ENCODE results near the gene CHGA.

CHGA gene

DNA sequence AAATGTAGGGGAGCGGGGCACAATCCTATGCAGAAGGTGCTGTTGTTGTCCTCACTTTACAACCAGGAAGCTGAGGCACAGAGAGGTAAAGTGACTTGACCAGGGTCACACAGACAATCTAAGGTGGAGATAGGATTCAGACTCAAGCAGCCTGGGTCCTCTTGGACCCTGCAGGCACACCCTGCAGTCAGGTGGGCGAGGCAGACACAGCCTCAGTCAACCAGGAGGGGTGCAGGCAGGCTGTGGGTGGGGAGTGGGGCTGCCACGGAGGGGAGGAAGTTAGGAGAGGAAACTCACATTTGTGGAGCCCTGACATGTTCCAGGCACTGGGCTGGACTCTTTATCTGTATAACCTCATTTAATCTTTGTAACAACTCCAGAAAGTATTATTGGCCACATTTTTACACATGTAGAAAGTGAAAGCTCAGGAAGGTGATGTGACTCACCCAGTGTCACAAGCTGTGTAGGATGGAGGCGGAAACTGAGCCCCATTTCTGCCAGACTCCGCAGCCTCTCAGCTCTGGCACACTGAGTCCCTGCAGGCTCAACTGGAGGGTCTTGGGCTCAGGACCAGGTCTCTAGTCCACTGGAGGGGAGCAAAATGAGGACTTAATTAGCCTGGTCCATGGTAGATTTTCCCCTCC lies 24.9 kb upstream of the CHGA start:
- TF ChIP-seq, protein P1, sequence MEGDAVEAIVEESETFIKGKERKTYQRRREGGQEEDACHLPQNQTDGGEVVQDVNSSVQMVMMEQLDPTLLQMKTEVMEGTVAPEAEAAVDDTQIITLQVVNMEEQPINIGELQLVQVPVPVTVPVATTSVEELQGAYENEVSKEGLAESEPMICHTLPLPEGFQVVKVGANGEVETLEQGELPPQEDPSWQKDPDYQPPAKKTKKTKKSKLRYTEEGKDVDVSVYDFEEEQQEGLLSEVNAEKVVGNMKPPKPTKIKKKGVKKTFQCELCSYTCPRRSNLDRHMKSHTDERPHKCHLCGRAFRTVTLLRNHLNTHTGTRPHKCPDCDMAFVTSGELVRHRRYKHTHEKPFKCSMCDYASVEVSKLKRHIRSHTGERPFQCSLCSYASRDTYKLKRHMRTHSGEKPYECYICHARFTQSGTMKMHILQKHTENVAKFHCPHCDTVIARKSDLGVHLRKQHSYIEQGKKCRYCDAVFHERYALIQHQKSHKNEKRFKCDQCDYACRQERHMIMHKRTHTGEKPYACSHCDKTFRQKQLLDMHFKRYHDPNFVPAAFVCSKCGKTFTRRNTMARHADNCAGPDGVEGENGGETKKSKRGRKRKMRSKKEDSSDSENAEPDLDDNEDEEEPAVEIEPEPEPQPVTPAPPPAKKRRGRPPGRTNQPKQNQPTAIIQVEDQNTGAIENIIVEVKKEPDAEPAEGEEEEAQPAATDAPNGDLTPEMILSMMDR (IDR thresholded peaks at IDR 0.05): no peak

DNA sequence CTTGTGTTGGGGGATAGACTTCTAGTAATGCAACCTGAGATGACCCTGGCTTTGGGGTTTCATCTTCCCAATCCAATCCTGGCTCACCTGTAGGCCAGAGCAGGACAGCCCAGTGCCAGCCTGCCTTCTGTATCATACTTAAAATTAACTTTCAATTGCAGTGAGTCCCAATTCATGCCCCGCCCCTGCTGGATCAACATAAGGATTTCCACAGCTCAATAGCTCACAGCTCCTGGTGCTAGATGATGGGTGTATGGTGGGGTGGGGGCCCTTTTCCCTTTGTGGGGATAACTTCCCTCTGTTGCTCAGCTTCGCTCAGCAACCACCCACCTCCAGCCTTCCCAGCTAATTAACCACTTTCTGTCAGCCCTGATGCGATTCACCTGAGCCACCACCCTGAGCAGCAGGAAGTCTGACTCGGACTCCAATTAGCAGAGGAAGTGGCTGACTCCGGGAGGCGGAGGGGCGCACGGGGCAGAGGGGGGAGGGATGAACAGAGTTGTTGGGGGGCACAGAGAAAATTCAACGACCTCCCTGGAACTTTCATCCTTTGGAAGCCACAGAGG lies 24.3 kb upstream of the CHGA start:
- TF ChIP-seq, protein P1 (IDR thresholded peaks at IDR 0.05): no peak

- TF ChIP-seq, protein P1 (IDR thresholded peaks at IDR 0.05): no peak
Observed at GRCh38 chr14:92900660-92901059, 22.3 kb upstream of the CHGA start.

- TF ChIP-seq, protein P1 (IDR thresholded peaks at IDR 0.05): no peak
Observed at GRCh38 chr14:92902191-92902590, 20.8 kb upstream of the CHGA start.

DNA sequence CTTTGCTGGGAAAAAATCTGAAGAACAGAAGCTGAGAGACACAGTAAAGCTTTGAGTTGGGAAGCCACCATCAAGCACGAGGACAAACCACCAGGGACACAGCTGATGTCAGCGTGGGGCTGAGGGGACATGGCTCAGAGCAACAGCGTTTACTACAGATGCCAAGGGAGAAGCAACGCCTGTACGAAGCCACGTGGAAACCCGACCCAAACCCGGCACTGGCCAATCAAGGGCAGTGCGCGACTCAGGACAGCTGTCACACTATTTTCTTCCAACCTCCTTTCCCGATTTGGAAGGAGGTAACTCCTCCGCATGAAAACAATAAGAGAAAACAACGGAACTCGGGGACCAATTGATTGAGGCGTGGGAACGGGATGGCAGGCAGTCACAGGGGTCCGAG lies 20.2 kb upstream of the CHGA start:
- TF ChIP-seq, protein P1 (IDR thresholded peaks at IDR 0.05): no peak

DNA sequence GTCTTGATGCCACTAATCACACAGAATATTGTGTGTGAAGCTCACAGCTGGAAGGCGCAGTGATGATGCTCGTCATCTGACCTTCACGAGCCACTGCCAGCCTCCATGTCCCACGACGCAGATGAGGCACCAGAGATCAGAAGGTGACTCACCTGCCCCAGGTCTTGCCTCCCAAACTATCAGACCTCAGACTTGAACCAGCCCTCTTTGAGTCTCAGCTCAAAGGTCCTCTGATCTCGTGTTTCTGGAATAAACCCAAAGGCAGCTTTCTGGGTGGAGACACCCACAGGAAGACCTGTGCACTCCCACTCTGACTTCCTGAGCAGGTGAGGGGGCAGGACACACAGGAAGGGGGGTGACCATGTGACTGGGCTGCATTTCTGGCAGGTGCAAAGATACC lies 19.6 kb upstream of the CHGA start:
- TF ChIP-seq, protein P1 (IDR thresholded peaks at IDR 0.05): no peak

DNA sequence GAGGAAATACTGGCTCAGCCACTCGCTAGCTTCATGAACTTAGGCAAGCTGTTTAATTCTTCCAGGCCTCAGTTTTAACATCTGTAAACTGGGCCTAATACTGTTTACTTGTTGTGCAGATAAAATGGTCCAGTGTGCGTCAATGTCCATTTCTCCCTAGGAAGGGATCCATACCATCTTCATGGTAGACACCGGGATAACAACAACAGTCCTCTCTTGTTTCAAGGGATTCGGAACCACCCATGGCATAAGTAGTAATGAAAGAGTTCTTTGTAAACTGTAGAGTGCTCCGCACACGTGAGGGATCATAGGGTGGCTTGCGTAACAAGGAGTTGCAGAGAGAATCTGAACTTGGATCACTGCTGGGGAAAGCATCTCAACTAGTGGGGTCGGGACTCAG lies 17.3 kb upstream of the CHGA start:
- TF ChIP-seq, protein P1 (IDR thresholded peaks at IDR 0.05): no peak

GRCh38 chr14:92906420-92906819 lies 16.5 kb upstream of the CHGA start:
- TF ChIP-seq, protein P1 (IDR thresholded peaks at IDR 0.05): no peak
